Glomerular endothelial cell (primary cell): ENCODE results near the gene KRT33B. TPM values are rescaled to one million over a fixed set of nuclear protein-coding genes. Genes with fewer than 3 reads are reported as not detected.
"Not testable (repeated sequence)": the region's sequence is repeated elsewhere in the genome, so short reads cannot be mapped to it uniquely, and the experiment has no call there.

Source experiments
- DNase-seq: peaks from one replicate; pipeline ENCODE4 v3.0.0-alpha.2; 2011; ENCODE audit warnings: low read depth, low spot score; ENCODE audit errors: extremely low read depth
- total RNA-seq: library from RNA; depleted of rRNA; stranded (reverse); fragments of >200 nt; gene quantifications from 2 replicates; pipeline ENCODE4 v1.2.3, GENCODE V29; 2015

Gene KRT33B
- total RNA-seq, 1 donor from 2014 or later: not detected

DNA sequence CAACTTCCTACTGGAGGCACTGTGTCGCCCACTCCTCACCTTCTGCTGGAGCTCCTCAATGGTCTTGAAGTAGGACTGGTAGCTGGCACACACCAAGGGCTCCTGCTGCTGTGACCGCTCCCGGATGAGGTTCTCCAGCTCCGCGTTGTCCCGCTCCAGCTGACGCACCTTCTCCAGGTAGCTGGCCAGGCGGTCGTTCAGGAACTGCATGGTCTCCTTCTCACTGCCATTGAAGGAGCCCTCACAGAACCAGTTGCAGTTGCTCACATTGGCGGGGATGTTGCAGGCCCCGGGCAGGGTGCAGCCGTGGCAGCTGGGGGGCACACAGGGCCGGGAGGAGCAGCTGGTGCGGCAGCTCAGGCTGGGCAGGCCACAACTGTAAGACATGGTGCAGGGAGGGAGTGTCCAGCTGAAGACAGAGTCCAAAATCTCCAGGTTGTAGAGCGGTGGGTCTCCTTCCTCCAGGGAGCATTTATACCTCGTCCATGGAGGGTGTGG is 19.2 kb downstream of the KRT33B start, which contains the start of gene KRT33A:
KRT33A (minus strand) TSS at position 448 of the 498 bp plus-strand sequence; CDS start at position 387, 61 bp downstream.
- DNase-seq: not testable (repeated sequence)

DNA sequence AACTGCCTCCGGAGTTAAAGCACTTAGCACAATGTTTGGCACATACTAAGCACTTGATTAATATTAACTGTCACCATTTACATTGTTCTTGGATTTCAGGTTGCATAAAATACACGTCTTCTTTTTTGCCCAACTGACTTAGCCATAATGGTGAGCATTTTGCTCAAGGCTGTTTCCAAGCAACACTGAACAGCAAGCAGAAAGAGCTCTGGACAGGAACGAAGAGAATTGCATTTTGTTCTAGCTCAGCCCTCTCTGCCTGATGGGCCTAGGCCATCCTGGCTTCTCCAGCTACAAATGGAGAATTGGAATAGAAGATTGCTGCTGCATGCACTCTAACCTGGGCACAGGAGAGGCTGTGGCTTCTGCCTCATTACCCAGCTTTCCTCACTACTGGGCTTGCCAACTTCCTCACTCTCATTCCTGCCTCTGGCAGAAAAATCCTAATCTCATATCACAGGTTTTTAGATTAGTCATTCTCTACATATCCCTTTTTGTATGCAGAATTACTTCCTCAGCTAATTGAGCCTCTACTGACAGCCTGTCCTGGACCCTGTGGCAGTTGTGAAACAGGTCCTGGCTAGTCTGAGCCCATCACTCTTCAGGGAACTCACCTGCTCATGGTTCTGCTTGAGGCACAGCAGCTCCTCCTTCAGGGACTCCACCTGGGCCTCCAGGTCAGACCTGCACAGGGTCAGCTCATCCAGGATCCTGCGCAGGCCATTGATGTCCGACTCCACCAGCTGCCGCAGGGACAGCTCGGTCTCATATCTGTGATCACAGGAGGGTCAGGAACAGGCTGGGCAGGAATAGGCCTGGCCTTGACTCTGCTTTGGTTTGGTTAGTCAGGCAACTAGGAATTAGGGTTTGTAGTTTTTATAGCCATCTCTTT is 21.5 kb downstream of the KRT33B start:
- DNase-seq: no peak

DNA sequence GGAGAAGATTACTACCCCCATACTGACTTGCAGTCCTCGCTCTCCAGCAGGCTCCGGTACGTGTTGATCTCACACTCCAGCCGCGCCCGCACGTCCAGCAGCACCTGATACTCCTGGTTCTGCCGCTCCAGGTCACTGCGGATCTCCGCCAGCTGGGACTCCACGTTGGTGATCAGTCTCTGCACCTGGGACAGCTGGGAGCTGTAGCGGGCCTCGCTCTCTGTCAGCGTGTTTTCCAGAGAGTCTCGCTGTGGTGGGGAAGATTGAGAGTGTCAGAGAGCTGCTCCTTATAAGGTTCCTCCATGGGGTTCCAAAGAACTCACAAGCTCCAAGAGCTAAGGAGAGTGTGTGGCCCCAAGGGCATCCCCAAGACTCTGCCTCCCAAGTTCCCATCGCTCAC is 23.2 kb downstream of the KRT33B start:
- DNase-seq: not testable (repeated sequence)

DNA sequence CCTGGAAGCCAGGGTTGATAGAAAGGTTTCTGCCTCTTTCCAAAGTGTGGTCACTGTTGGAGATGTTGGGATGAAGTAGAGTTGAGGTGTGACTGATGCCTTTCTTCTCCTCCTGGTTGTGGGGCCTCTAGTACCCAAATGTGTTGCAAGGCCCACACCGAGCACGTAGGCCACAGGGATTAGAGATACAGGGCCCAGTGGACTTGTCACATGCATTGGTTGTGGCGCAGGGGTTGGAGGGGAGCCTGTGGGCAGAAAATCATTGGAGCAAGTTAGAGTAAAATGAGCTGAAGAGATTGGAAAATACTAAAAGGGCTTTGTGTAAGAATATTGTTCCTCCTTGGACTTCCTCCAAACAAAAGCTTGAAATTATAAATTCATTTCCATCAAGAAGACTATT is 23.6 kb downstream of the KRT33B start:
- DNase-seq: no peak

DNA sequence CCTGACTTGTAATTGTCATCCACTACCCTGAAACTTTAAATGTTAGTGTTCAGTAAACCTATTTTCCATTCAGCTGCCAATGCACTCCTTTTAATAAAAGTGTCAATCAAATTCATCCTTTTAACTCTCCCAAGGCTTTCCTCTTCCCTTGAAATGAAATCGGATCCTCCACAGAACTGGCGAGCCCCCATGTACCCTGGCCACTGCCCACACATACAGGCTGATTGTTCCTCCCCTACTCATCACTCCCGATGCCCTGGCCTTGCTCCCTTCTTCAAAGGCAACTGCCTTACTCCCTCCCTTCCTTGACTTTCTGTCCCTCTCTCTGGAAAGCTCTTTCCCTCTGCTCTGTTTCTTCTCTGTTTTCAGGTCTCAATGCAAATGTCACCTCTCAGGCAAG is 26.6 kb downstream of the KRT33B start:
- no peak for DNase-seq

DNA sequence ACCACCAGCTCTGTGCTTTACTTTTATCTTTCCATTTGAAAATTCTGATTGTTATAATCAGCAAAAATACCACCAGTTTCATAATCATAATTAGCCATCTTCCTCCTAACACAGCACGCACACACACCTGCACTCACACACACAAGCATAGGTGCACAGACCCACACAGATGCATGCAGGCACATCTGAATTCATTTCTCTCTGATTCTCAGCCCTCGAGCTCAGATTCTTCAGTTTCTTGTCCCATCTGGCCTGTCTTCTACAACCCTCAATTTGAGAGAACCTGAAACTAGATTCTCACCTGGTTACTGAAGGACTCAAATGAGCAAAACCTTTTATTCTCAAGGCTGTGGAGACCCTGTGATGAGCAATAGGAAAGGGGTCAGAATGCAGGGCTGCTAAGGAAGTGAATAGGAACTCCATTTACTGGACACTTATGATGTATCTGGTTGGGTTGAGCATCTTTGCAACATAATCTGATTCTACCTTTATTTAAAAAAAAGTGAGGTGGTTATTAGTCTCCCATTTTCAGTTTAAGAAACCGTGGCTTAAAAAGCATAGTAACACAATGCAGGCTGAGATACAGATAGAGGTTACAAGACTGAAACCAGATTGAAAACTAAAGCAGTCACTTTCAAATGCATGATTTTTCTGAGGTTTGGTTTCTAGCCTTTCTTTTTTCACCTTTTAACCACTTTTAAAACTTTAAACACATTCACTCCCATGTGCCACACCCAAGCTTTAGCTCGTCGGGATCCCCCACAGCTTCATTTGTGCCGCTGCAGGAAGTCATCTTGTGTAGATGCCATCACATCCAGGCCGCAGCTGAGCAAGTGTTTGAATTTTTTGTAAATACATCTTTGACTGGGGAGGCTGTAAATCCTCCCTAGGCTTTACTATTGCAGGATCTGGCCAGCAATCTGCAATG is 28.4 kb downstream of the KRT33B start:
- no peak for DNase-seq

DNA sequence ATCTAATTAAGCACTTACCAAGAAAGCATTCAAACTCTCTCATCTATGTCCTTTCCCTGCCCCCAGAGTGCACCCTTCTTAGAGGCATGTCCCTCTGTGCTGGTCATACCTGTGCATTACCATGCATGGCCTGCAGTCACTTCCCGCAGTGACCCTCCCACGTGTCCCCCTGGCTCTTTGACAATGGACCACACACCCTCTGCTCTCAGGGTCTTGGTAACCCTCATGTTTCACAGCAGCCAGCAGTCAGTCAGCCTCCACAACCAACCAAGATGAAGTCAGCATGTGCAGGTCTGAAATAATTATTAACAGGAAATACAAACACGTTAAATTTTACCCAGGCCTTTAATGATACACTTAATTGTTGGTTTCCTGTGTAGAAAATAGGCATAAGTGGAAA is 29.1 kb downstream of the KRT33B start:
- DNase-seq: no peak

DNA sequence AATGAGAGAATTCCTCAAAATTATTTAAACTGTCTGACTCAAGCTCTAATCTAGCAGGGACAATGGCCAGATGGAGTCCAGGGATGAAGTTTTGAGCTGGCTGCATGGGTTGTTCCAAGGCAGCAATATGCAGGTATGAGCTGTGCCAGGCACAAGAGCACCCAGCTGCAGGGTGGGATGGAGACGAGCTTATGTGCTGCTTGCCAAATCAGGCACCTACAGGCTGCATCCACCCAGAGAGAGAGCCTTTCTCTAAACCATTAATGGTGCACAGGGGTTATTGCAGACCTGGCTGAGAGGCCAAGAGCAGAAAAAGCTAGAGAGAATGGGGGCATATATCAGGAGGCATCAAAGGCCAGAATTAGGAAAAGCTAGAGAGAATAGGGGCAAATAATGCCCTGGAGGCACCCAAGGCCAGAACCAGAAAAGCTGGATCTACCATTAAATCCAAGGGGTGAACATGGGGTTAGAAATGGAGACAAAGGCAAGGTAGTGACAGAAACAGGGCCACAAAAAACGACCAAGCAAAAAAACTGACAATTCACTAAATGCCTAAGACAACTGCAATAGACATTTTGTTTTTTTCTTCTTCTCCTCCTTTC is 29.9 kb downstream of the KRT33B start:
- no peak for DNase-seq

DNA sequence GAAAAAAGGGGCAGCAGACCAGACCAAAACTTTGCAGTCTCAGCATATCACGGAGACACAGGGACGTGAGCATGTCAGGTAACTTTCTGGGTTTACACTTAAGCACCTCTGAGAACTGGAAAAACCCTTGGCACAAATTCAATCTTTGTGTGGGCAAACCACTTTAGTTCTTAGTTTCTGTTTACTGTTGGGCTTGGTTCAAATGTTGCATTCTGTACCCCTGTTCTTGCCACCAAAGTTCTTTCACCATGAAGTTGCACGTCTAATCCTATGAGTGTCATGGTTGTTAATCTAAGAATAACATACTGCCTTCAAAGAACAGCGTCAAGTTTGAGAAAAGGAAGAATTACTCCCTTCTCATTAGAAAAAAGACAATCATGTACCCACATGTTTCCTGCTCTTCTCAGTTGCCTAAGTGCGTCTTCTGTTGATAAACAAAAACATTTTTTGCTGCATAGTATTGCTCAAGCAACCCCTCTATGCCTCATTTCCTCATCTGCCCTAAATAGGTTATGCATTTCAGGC is 30.6 kb downstream of the KRT33B start:
- no peak for DNase-seq

DNA sequence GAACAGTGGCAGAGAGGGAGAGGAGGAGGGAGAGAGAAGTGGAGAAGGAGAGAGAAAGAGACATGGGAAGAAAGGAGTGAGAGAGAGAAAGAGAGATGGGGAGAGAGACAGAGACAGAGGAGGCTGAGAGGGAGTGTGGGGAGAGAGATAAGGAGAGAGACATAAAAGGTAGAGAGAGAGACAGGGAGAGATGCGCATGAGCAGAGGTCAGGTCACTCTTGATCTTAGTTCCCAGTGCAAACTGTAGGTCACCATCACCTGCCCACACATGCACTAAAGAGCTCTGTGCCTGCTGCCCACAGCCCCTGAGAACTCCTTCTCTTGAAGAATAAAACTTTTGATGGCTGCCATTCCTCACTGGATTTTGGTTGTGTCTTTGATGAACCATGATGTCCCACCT is 33.9 kb downstream of the KRT33B start:
- no peak for DNase-seq

DNA sequence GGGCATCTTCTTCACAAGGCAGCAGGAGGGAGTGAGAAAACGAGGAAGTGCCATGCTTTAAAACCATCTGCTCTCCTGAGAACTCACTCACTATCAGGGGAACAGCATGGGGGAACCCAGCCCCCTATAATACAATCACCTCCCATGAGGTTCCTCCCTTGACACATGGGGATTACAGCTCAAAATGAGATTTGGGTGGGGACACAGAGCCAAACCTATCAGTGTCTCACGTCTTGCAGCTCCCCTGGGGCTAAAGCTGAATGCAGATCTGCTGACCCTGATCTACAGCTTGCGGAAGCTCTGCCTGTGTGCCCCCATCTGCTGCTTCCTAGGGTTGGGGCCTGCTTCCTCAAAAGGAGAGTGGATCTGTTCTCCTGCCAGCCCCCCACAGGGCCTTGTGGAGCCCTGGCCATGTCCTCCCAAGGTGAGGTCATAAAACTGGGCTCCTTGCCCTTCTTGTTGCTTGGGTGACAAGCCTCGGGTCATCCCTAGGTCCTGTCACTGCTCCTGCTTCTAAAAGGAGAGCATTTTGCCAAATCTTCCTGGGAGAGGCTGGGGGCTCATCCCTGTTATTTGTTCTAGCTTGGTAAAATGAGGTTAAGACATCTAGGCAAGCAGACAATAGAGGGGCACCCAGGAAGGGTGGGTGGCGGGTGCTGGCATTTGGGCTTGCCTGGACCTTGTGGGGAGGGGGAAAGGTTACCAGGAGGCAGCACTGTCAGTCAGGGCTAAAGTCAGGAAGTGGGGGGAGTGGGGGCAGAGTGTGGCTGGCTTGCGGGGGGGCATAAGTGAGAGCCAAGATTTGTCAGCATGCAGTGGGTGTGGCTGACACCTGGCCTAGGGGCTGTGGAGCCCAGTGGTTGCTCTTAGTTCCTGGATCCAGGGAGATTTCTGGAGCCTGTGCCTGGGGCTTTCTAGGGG is 35.0 kb downstream of the KRT33B start:
- DNase-seq: no peak

DNA sequence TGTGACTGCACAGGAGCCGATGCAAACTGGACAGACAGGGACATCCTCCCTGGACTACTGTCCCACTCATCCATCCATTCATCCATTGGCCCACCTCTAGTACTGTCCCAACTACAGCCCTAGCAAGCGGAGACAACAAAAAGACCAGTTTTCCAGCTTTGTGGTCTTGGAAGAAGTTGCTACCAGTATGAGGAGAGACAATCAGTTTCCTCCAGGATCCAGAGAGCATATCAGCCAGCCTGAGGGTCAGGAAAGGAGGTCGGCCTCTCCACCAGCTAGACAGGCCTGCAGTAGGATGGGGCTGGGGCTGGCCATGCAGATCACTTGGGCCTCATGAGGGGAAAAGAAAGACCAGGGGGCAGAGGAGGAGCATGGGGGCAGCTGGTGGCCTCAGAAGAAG is 35.8 kb downstream of the KRT33B start:
- DNase-seq: no peak

DNA sequence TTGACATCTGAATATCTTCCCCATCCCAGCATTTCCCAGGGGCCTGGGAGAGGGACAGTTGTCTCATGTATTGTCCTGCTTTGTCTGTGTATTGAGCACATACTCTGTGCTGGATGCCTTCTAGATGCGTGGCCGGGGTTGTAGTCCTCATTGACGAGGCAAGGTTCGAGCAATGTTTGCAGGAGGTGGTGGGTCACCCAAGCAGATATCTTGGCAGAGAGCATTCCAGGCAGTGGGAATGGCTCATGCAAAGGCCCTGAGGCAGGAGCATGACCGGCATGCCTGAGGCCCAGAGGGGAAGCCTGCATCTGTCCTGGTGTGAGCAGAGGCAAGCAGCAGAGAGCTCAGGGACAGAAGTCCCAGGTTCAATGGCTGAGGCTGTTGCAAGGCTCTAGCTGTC is 36.5 kb downstream of the KRT33B start:
- DNase-seq: no peak

DNA sequence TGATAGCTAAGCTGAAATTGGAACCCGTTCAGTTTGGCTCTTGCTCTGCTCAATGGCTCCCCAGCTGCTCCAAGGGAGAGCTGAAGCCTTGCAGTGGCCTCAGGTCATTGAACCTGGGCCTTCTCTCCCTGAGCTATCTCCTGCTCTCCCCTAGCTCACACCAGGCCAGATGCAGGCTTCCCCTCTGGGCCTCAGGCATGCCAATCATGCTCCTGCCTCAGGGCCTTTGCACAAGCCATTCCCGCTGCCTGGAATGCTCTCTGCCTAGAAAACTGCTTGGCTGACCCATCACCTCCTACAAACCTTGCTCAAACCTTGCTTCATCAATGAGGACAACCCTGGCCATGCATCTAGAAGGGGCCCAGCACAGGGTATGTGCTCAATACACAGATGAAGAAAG is 37.4 kb downstream of the KRT33B start:
- no peak for DNase-seq

DNA sequence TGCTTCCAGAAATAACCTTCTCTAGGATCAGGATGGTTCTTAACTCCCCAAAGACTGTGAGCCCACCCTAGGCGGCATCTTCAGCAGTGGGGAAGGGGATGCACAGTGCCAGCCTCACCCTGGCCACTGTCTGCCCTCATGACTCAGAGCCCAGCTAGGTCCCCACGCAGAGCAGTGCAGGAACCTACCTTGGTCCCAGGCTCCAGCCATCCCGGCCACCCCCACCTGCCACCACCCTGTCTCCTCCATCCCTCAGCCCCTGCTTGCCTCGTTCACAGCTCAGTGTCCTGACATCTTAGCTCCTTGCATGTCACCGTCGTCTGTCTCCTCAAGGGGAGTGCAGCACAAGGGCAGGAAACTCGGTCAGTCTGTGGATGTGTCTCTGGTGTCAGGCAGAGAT is 38.0 kb downstream of the KRT33B start:
- DNase-seq: no peak

DNA sequence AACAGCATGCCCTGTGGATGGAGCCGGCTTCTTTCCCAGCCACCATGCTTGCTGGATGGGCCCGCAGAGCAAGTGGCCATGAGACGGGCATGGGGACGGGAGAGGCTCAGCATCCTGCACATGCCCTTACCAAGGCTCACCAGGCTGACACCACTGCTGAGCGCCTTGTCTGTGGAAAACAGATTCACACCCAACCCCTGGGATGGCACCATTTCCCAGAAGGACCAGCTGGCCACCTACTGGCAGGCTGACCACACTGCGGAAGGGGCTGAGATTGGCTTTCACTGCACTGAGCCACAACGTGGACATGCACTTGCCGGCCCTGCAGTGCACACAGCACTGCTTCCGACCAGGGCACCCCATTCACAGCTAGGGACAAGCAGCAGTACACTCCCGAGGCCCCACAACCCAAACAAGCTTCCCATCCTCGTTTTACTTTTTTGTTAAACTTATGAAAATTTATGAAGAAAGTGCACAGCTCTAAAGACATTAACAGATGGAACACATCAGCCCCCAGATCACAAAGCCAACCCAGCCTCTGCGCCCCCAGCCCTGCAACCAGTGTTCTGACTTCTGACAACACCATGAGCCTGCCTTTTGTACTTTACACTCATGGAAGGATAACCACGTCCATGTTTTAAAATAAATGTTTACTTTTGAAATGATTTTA is 40.2 kb downstream of the KRT33B start:
- DNase-seq: no peak

DNA sequence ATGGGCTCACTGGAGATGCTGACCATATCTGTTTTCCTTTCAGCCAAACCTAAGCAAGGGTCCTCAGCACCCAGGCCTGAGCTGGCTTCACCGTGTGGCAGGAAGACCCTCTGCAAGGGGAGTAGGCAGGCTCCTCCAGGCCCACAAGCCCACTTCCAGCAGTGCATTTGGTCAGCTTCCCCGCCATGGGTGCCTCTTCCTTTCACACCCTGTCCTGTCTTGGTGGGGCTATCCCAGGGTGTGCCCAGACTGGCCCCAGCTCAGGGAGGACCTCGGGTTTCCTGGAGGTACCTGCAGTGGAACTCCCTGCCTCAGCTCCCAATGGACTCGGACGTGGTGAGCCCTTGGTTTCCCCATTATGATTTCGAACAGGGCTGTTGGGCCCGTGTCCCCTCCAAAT is 41.4 kb downstream of the KRT33B start:
- no peak for DNase-seq

DNA sequence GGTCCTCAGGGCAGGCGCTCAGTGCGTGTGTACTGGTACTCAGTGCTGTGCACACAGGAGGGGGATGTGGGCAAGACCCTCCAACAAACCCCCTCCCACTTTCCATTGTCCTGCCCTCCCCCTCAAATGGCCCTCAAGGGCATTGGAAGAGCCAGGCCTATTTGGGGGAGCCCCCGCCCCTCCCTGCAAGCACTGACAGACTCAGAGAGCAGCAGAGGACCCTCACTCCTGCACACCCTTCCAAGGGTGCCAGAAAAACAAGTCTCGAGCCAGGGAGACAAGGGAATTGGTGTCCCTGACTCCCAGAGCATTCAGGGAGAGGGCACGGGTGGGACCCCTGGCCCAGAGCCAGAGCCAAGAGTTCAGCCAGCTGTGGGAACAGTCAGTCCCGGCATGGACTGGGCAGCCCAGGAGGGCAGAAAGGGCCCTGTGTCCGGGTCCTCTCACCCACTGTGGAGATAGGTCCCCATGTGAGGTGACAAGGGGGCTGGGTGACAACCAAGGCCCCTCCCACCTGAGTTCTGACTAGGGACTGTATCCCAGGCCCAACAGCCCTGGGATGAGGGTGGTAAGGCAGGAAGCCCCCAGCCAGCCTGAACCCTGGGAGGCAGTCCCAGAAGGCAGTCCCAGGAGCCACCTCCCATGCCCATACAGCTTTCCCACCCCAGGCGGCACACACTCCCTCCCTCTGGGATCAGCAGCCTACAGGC is 42.0 kb downstream of the KRT33B start:
- no peak for DNase-seq
